HG02642 (cell line): ENCODE measurements around the gene SCGB1A1.

Source experiments
- ATAC-seq: cut with Tn5 transposase; IDR thresholded peaks from one replicate; pipeline ENCODE4 v1.9.1; 2021; ENCODE audit warnings: mild to moderate bottlenecking; ENCODE audit not compliant: unreplicated experiment, poor library complexity

Gene SCGB1A1

DNA sequence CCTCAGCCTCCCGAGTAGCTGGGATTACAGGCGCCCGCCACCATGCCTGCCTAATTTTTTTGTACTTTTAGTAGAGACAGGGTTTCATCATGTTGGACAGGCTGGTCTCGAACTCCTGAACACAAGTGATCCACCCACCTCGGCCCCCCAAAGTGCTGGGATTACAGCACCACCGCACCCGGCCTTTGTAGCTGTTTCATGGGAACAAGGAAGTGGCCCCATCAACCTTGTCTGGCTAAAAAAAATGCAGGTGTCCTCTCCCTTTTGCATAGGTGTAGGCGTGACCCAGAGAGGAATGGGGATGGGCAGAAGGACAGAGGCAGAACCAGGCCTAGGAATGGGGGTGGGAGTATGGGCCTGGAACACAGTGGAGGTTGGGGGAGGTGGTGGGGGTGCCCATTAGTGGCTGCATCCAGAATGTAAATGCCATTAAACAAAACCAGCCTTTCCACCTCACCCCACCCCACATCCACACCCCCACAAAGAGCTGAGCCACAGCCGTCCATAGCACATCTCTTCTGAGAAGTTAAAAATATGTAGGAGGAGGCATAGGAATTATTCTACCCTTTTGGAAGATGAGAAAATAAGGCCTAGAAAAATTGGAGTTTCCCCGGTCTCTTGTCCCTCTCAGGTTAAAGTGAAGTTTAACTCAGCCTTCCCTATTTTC, 22.8 kb upstream of the SCGB1A1 start:
- no peak for ATAC-seq

- ATAC-seq = no peak
Measured at GRCh38 chr11:62398011-62398994, 20.5 kb upstream of the SCGB1A1 start.

DNA sequence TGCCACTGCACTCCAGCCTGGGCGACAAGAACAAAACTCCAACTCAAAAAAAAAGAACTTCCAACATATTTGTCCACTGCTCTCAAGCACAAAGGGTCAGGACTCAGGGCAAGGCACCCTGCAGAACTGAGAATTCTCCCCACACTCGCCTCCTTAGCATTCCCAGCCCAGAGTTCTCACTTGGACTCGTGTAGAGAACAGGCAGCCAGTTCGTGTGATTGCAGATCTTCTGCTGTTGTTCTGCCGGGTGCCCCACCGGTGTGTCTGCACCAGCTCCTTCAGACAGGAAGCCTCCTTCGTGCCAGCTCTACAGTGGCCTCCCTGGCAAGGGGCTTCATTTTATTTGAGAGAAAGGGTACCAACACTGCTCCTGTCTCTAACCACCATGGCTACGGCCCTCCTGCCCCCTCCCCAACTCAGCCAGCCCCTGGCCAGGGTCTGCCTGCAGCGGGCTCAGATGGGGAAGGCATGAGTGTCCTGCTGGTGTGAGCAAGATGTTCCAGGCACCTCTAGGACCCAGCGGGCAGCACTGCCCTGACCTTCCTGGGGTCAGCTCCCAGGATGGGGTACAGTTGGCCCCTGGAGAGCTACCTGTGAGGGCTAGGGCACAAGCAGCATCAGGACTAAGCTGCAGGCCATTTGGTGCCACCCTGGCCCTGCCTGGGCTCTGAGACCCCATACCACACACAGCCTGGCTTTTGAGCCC, 19.5 kb upstream of the SCGB1A1 start:
- no peak for ATAC-seq

- ATAC-seq = no peak
Measured at GRCh38 chr11:62399878-62400266, 19.0 kb upstream of the SCGB1A1 start.

GRCh38 chr11:62400281-62400680, 18.6 kb upstream of the SCGB1A1 start:
- ATAC-seq = no peak

DNA sequence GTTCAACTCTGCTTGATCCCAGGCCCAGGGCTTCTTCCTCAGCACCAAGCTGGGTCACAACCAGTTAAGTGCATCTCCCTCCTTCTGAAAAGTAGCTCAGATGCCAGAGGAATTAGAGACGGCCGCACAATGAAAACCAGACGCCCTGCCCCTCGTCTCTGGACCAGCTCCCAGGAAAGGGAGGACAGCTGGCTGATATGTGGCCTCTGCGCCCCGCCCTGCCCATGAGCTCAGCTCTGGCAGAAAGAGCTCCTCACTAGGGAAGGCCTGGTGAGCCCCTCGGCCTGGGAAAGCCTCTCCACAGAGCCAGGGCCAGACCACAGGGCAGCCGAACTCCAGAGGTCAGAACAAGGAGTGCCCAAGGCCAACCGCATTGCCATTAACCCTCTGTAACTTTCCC, 18.1 kb upstream of the SCGB1A1 start:
- no peak for ATAC-seq

DNA sequence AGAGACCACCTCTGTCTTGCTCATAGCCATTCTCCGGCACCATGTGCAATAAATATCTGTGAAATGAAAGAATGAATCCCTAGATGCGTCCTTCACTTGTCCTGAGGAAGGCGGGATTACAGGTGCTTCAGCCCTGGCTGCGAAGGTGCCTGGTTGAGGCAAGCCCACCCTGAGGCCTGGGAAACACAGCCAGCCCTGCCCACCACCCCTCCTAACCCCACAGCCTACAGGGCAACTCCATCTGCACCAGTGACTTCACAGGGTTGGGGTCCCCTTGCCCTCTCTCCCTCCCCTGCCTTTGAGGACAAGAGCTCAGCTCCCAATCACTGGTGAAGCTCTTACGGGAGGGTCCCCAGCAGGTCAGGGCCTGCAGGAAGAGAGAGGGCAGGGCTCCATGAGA, 17.5 kb upstream of the SCGB1A1 start:
- ATAC-seq = no peak

DNA sequence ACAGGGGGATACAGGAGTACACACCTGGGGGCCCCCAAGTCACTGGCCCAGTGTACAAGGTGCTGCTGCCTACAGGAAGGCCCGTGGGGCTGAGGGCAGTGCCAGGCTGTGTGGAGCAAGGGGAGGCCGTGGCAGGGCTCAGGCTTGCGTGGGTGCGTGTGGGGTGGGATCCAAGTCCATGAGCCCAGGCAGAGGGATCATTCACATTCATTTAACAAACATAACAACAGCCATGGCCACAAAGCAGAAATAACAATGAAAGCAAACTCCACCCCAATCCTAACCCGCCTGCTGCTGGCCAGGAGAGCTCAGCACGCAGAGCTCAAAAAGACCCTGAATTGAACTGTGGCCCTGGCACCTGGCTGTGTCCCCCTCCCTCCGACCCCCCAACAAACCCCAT, 17.0 kb upstream of the SCGB1A1 start:
- no peak for ATAC-seq

DNA sequence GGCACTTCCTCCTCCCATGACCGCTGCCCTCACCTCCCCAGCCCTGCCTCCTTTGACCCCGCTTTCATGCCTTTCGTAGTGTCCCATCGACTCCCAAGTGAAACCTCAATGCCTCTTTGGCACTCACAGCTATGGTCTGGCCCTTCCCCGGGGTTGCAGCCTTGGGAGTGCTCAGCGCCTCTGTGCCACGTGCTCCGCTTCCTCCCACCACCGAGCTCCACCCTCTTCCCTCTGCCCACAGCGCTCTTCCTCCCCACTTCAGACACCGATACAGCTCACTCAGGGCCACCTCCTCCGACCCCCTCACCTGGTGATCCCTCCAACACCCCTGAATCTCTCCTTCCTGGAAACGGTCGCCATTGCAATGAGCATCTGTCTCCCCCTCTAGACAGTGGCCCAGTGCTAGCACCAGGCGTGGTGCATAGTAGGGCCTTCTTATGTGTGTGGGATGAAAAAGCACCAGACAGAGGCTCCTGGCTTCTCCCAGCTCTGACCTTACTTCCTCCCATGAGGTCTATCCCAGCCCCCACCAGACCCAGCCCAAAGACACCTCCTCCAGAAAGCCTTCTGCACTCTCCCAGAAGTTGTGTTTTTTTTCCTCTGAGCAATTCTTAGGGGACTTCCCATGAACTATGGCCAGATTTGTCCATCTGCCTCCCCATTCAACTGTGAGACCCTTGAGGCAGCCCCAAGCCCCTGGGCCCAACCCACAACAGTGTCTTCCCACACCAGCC, 16.4 kb upstream of the SCGB1A1 start:
- ATAC-seq = no peak

DNA sequence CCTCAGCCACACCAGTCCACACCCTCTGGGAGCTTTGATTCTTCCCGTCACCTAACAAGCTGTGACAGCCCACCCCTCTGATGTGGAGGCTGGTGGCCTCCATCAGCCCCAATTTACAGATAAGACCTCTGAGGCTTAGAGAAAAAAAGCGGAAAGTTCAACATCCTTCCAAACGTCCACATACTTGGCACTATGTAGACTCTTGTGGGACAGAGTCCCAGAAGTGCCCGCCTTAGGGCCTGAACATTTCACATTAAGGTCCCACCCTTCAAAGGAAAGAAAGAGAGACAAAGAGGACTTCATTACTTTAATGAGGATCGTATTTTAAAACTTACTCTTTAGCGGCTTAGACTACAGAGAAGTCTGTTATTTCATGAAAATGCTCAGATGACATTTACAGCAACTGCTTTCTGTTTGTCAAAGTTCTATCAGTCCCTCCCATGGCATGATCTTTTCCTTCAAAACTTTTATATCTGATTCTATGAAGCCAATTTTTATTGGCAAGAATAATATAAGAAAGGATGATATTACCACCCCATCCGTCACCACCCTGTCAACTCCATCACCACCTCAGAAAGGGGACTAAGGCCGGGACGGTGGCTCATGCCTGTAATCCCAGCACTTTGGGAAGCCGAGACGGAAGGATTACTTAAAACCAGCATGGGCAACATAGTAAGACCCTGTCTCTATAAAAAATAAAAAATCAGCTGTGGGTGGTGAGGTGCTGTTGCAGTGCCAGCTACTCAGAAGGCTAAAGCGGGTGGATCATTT, 15.7 kb upstream of the SCGB1A1 start:
- ATAC-seq = no peak

DNA sequence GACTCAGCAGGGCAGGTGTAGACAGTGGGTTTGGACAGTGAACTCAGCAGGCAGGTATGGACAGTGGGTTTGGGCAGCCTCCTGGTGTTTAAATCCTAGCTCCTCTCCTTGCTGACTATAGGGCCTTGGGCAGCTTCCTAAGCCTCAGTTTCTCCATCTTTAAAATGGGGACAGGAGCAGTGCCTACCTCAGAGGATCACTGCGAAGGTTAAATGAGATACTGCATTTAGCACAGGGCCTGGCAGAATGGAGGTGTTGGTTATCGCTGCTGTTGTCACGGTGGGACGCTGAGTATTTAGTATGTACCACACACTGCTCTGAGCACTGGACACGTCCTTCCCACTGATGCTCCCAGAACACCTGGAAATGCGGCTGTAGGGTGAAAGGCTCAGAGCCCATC, 14.4 kb upstream of the SCGB1A1 start:
- ATAC-seq = no peak

GRCh38 chr11:62404901-62405300, 13.9 kb upstream of the SCGB1A1 start:
- no peak for ATAC-seq

DNA sequence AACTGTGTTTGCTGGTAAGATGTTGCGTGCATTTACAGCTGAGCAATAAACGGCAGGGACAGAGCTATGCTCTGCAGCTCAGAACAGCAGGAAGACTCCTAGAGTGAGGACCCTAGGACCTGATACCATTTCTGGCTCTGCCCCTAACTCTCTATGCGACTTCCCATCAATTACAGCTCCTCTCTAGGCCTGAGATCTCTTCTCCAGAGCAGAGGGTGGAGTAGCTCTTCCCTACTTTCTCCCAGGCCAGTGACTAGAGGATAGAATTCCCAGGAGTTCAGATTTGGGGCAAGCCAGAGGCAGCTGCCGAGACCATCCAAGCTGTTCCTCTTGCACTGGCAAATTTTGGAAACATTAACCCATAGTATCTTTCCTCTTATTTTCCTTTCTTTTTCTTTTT, 12.8 kb upstream of the SCGB1A1 start:
- ATAC-seq = no peak

GRCh38 chr11:62409831-62410230, 9.0 kb upstream of the SCGB1A1 start:
- no peak for ATAC-seq

GRCh38 chr11:62410972-62411371, 7.9 kb upstream of the SCGB1A1 start:
- no peak for ATAC-seq

GRCh38 chr11:62411524-62411923, 7.3 kb upstream of the SCGB1A1 start:
- no peak for ATAC-seq

GRCh38 chr11:62413060-62413696, 5.7 kb upstream of the SCGB1A1 start:
- no peak for ATAC-seq

- ATAC-seq = no peak
Measured at GRCh38 chr11:62416596-62416995, 2.2 kb upstream of the SCGB1A1 start.

- no peak for ATAC-seq
Measured at GRCh38 chr11:62418136-62418535, 697 bp upstream of the SCGB1A1 start.
